ENCODE results near the gene DECR2.

- TF ChIP-seq CTCF (IDR thresholded peaks at IDR 0.05; ENCODE audit: insufficient read depth, low read length, poor library complexity, severe bottlenecking) (no peak), EZH2phosphoT487 (conservative IDR thresholded peaks at IDR 0.05; ENCODE audit: low read length) (no peak)
Measured at GRCh38 chr16:366476-366875, 35.2 kb upstream of the DECR2 start.

Data from SU-DHL-6 (cell line).